ENCODE results near the gene TNFAIP6. TPM values are rescaled to one million over a fixed set of nuclear protein-coding genes. Genes with fewer than 3 reads are reported as not detected.

The TNFAIP6 gene
- total RNA-seq, 4 donors from 2014 or later: 0.45 TPM; not detected in 3

GRCh38 chr2:151380580-151381235 lies 23.3 kb downstream of the TNFAIP6 start:
- no peak overlapping the region for H3K27ac ChIP-seq
- H3K4me1 ChIP-seq: no peaks in the 10 kb centered on the region
- H3K4me3 ChIP-seq: no peak overlapping the region
- TF ChIP-seq EP300 (IDR thresholded peaks at IDR 0.05): no peak
- 88% methylated on average over 6 of the region's 6 CpGs for WGBS
- no peaks in the 10 kb centered on the region for H3K36me3 ChIP-seq
- H3K9me3 ChIP-seq: no peaks in the 10 kb centered on the region
- no peak for DNase-seq (ENCODE audit: low spot score in 2 of 2)
- H3K27me3 ChIP-seq: no peaks in the 10 kb centered on the region

GRCh38 chr2:151381266-151381665 lies 23.9 kb downstream of the TNFAIP6 start:
- Histone ChIP-seq H3K36me3 (no peaks in the 10 kb centered on the region), H3K9me3 (no peaks in the 10 kb centered on the region), H3K4me3 (no peak overlapping the region), H3K4me1 (no peaks in the 10 kb centered on the region), H3K27ac (no peak overlapping the region), H3K27me3 (no peaks in the 10 kb centered on the region)
- WGBS: 100% methylated on average over 2 of the region's 2 CpGs
- no peak for TF ChIP-seq POLR2AphosphoS5 (IDR thresholded peaks at IDR 0.05)
- TF ChIP-seq POLR2A (IDR thresholded peaks at IDR 0.05): no peak
- TF ChIP-seq, protein P1, sequence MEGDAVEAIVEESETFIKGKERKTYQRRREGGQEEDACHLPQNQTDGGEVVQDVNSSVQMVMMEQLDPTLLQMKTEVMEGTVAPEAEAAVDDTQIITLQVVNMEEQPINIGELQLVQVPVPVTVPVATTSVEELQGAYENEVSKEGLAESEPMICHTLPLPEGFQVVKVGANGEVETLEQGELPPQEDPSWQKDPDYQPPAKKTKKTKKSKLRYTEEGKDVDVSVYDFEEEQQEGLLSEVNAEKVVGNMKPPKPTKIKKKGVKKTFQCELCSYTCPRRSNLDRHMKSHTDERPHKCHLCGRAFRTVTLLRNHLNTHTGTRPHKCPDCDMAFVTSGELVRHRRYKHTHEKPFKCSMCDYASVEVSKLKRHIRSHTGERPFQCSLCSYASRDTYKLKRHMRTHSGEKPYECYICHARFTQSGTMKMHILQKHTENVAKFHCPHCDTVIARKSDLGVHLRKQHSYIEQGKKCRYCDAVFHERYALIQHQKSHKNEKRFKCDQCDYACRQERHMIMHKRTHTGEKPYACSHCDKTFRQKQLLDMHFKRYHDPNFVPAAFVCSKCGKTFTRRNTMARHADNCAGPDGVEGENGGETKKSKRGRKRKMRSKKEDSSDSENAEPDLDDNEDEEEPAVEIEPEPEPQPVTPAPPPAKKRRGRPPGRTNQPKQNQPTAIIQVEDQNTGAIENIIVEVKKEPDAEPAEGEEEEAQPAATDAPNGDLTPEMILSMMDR (IDR thresholded peaks at IDR 0.05): no peak
- no peak for TF ChIP-seq EP300 (IDR thresholded peaks at IDR 0.05)
- no peak for DNase-seq (ENCODE audit: low spot score in 2 of 2)

DNA sequence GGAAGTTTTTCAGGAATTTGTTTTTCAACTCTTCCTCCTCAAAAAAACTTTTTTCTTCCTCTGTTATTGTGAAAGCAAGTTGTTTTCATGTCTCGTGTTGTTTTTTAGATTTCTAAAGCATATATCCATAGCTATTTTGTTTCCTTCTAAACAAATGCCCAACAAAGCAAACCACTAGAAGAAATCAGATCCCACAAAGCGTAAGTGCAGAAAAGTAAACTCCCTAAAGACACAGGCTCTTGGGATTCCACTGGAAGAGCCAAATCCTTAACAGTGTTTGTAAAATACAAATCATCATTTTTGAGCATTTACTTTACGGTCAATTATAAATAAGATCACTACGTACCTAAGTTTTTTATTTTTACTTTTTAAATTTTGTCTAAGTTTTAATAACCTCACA lies 30.6 kb downstream of the TNFAIP6 start:
- DNase-seq (ENCODE audit: low spot score in 2 of 2): no peak
- WGBS: 80% methylated on average over 4 of the region's 4 CpGs
- no peak overlapping the region for H3K27ac ChIP-seq
- no peaks in the 10 kb centered on the region for H3K36me3 ChIP-seq
- H3K4me3 ChIP-seq: no peak overlapping the region
- TF ChIP-seq, protein P1 (IDR thresholded peaks at IDR 0.05): no peak
- no peak for TF ChIP-seq POLR2AphosphoS5 (IDR thresholded peaks at IDR 0.05)
- TF ChIP-seq EP300 (IDR thresholded peaks at IDR 0.05): no peak
- no peak for TF ChIP-seq POLR2A (IDR thresholded peaks at IDR 0.05)
- no peaks in the 10 kb centered on the region for H3K4me1 ChIP-seq
- H3K9me3 ChIP-seq: no peaks in the 10 kb centered on the region
- no peaks in the 10 kb centered on the region for H3K27me3 ChIP-seq

DNA sequence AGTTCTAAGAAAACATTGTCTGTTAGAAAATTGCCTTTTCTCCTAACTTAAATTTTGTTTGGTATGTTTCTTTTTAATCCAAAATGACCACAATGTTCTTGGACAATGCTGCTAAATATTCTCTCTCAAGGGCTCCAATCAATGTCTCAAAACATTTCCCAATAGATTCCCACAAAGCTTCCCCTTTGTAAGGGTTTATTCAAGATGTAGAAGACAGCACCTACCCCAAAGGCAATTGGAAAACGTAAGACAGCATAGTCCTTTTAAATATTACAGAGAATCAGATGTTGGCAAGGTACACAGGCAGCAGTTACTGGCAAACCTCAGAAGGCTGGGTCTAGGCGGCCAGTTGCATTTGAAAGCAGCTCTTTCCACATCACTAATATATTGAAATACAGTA lies 34.0 kb downstream of the TNFAIP6 start:
- WGBS: 56% methylated on average over 2 of the region's 2 CpGs
- TF ChIP-seq POLR2AphosphoS5 (IDR thresholded peaks at IDR 0.05): no peak
- TF ChIP-seq, protein P1 (IDR thresholded peaks at IDR 0.05): no peak
- Histone ChIP-seq H3K27ac (no peak overlapping the region), H3K36me3 (no peaks in the 10 kb centered on the region), H3K4me1 (no peaks in the 10 kb centered on the region), H3K9me3 (no peaks in the 10 kb centered on the region), H3K4me3 (no peak overlapping the region), H3K27me3 (no peaks in the 10 kb centered on the region)
- DNase-seq (ENCODE audit: low spot score in 2 of 2): no peak

- DNase-seq (ENCODE audit: low spot score in 2 of 2): no peak
- no peak overlapping the region for H3K27ac ChIP-seq
- H3K4me3 ChIP-seq: no peak overlapping the region
- H3K36me3 ChIP-seq: no peaks in the 10 kb centered on the region
- H3K27me3 ChIP-seq: no peaks in the 10 kb centered on the region
- no peaks in the 10 kb centered on the region for H3K9me3 ChIP-seq
- TF ChIP-seq POLR2A (IDR thresholded peaks at IDR 0.05): no peak
- TF ChIP-seq, protein P1 (IDR thresholded peaks at IDR 0.05): no peak
- no peak for TF ChIP-seq EP300 (IDR thresholded peaks at IDR 0.05)
- no peak for TF ChIP-seq POLR2AphosphoS5 (IDR thresholded peaks at IDR 0.05)
- 95% methylated on average over 4 of the region's 4 CpGs for WGBS
- no peaks in the 10 kb centered on the region for H3K4me1 ChIP-seq
Measured at GRCh38 chr2:151394509-151394908, 37.1 kb downstream of the TNFAIP6 start.

All from suprapubic skin (tissue), 4 donors.